Measurements from ENCODE around the gene ZNF503.

ZNF503 gene

GRCh38 chr10:75396631-75397495 lies 4.7 kb downstream of the ZNF503 start:
- Histone ChIP-seq H3K27me3 (ENCODE audit: control insufficient read depth in 1 of 2, insufficient read depth in 2 of 2, low read length in 2 of 2) (no peaks in the 10 kb centered on the region), H3K4me3 (ENCODE audit: low read depth in 1 of 2, low read length in 2 of 2) (peak overlapping the region; percentile 17 to 68), H3K36me3 (ENCODE audit: insufficient read depth, low read length) (peaks cover 6% of the 10 kb centered on the region), H3K9me3 (ENCODE audit: low read length) (no peaks in the 10 kb centered on the region), H3K27ac (ENCODE audit: low read depth, low read length) (peak overlapping the region; percentile 91), H3K9ac (ENCODE audit: low read length) (no peak overlapping the region), H3K4me1 (ENCODE audit: insufficient read depth, low read length) (no peaks in the 10 kb centered on the region)

GRCh38 chr10:75395932-75396630 lies 5.5 kb downstream of the ZNF503 start:
- peak overlapping the region; percentile 91 for H3K27ac ChIP-seq (ENCODE audit: low read depth, low read length)
- H3K9me3 ChIP-seq (ENCODE audit: low read length) = no peaks in the 10 kb centered on the region
- no peaks in the 10 kb centered on the region for H3K27me3 ChIP-seq (ENCODE audit: control insufficient read depth in 1 of 2, insufficient read depth in 2 of 2, low read length in 2 of 2)
- H3K9ac ChIP-seq (ENCODE audit: low read length) = no peak overlapping the region
- no peaks in the 10 kb centered on the region for H3K4me1 ChIP-seq (ENCODE audit: insufficient read depth, low read length)
- peak overlapping the region; percentile 17 to 59 for H3K4me3 ChIP-seq (ENCODE audit: low read depth in 1 of 2, low read length in 2 of 2)
- peaks cover 6% of the 10 kb centered on the region for H3K36me3 ChIP-seq (ENCODE audit: insufficient read depth, low read length)

GRCh38 chr10:75395066-75395931 lies 6.3 kb downstream of the ZNF503 start:
- Histone ChIP-seq H3K4me1 (ENCODE audit: insufficient read depth, low read length) (no peaks in the 10 kb centered on the region), H3K36me3 (ENCODE audit: insufficient read depth, low read length) (peaks cover 6% of the 10 kb centered on the region), H3K27me3 (ENCODE audit: control insufficient read depth in 1 of 2, insufficient read depth in 2 of 2, low read length in 2 of 2) (no peaks in the 10 kb centered on the region), H3K27ac (ENCODE audit: low read depth, low read length) (peak overlapping the region; percentile 91), H3K4me3 (ENCODE audit: low read depth in 1 of 2, low read length in 2 of 2) (peak overlapping the region; percentile 17 to 59), H3K9me3 (ENCODE audit: low read length) (no peaks in the 10 kb centered on the region), H3K9ac (ENCODE audit: low read length) (no peak overlapping the region)

DNA sequence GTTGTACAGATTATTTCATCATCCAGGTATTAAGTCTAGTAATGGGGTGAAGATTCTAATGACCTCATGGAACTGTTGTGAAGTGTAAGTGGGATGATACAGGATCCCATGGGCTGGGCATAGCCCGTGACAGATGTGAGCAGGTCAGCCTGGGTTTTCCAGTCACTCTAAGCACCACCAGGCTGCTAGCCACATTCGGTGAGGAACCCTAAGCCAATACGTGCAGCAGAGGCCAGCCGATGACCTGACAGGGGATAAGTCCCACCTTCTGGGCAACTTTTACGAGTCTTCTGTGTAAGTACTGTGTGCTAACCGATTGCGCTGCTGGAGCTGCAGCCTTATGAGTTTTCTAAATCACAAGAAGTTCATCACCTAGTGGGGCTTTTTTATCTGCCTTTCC lies 7.3 kb downstream of the ZNF503 start:
- Histone ChIP-seq H3K4me1 (ENCODE audit: insufficient read depth, low read length) (no peaks in the 10 kb centered on the region), H3K4me3 (ENCODE audit: low read depth in 1 of 2, low read length in 2 of 2) (no peak overlapping the region), H3K9ac (ENCODE audit: low read length) (no peak overlapping the region), H3K27ac (ENCODE audit: low read depth, low read length) (no peak overlapping the region), H3K9me3 (ENCODE audit: low read length) (no peaks in the 10 kb centered on the region), H3K36me3 (ENCODE audit: insufficient read depth, low read length) (peaks cover 6% of the 10 kb centered on the region), H3K27me3 (ENCODE audit: control insufficient read depth in 1 of 2, insufficient read depth in 2 of 2, low read length in 2 of 2) (no peaks in the 10 kb centered on the region)

- Histone ChIP-seq H3K4me1 (ENCODE audit: insufficient read depth, low read length) (no peaks in the 10 kb centered on the region), H3K36me3 (ENCODE audit: insufficient read depth, low read length) (peaks cover 6% of the 10 kb centered on the region), H3K9me3 (ENCODE audit: low read length) (no peaks in the 10 kb centered on the region), H3K9ac (ENCODE audit: low read length) (no peak overlapping the region), H3K27ac (ENCODE audit: low read depth, low read length) (no peak overlapping the region), H3K27me3 (ENCODE audit: control insufficient read depth in 1 of 2, insufficient read depth in 2 of 2, low read length in 2 of 2) (no peaks in the 10 kb centered on the region), H3K4me3 (ENCODE audit: low read depth in 1 of 2, low read length in 2 of 2) (no peak overlapping the region)
Measured at GRCh38 chr10:75392744-75393143, 8.8 kb downstream of the ZNF503 start.

GRCh38 chr10:75392271-75392670 lies 9.3 kb downstream of the ZNF503 start:
- Histone ChIP-seq H3K4me1 (ENCODE audit: insufficient read depth, low read length) (no peaks in the 10 kb centered on the region), H3K9me3 (ENCODE audit: low read length) (no peaks in the 10 kb centered on the region), H3K4me3 (ENCODE audit: low read depth in 1 of 2, low read length in 2 of 2) (no peak overlapping the region), H3K27me3 (ENCODE audit: control insufficient read depth in 1 of 2, insufficient read depth in 2 of 2, low read length in 2 of 2) (no peaks in the 10 kb centered on the region), H3K36me3 (ENCODE audit: insufficient read depth, low read length) (peaks cover 6% of the 10 kb centered on the region), H3K27ac (ENCODE audit: low read depth, low read length) (no peak overlapping the region), H3K9ac (ENCODE audit: low read length) (no peak overlapping the region)

DNA sequence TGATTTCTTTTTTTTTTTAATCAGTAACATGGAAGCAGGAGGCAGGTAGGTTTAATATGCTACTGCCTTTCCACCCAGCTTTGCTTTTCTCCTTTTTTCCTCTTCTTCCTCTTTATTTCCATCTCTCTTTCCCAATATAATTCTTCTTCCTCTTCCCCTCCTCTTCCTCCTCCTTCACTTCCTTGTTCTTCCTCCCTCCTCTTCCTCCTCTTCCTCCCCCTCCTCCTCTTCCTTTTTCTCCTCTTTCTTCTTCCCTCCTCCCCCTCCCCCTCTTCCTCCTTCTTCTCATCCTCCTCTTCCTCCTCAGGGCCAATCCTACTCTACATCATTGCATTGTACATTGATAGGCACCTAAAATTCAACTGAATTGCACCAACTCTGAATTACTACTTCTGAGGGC lies 11.4 kb downstream of the ZNF503 start:
- H3K9ac ChIP-seq (ENCODE audit: low read length) = no peak overlapping the region
- no peaks in the 10 kb centered on the region for H3K4me1 ChIP-seq (ENCODE audit: insufficient read depth, low read length)
- H3K27ac ChIP-seq (ENCODE audit: low read depth, low read length) = no peak overlapping the region
- H3K9me3 ChIP-seq (ENCODE audit: low read length) = peaks cover 7% of the 10 kb centered on the region
- H3K4me3 ChIP-seq (ENCODE audit: low read depth in 1 of 2, low read length in 2 of 2) = no peak overlapping the region
- no peaks in the 10 kb centered on the region for H3K27me3 ChIP-seq (ENCODE audit: control insufficient read depth in 1 of 2, insufficient read depth in 2 of 2, low read length in 2 of 2)
- peaks cover 6% of the 10 kb centered on the region for H3K36me3 ChIP-seq (ENCODE audit: insufficient read depth, low read length)

DNA sequence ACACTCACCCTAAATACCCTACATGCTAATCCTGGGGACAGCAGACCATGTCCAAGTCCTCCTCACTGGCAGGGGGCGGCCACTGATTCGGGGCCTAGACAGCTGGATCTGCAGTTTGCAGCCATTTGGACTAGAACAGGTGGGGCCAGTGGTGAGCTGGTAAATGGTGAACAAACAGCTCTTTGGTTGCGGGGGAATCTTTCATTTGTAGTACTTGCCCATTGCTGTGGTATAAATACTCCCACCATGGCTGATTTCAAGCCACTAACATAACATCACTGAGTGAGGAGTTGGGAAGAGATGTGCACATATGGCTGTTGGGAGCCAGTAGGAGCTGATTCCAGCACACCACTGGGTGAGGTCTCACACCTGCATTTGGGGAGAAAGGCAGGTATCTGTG lies 13.5 kb downstream of the ZNF503 start:
- no peaks in the 10 kb centered on the region for H3K27me3 ChIP-seq (ENCODE audit: control insufficient read depth in 1 of 2, insufficient read depth in 2 of 2, low read length in 2 of 2)
- H3K4me3 ChIP-seq (ENCODE audit: low read depth in 1 of 2, low read length in 2 of 2) = no peak overlapping the region
- no peaks in the 10 kb centered on the region for H3K4me1 ChIP-seq (ENCODE audit: insufficient read depth, low read length)
- peaks cover 7% of the 10 kb centered on the region for H3K9me3 ChIP-seq (ENCODE audit: low read length)
- no peaks in the 10 kb centered on the region for H3K36me3 ChIP-seq (ENCODE audit: insufficient read depth, low read length)
- no peak overlapping the region for H3K9ac ChIP-seq (ENCODE audit: low read length)
- no peak overlapping the region for H3K27ac ChIP-seq (ENCODE audit: low read depth, low read length)

- Histone ChIP-seq H3K27ac (ENCODE audit: low read depth, low read length) (no peak overlapping the region), H3K9me3 (ENCODE audit: low read length) (peaks cover 7% of the 10 kb centered on the region), H3K27me3 (ENCODE audit: control insufficient read depth in 1 of 2, insufficient read depth in 2 of 2, low read length in 2 of 2) (no peaks in the 10 kb centered on the region), H3K9ac (ENCODE audit: low read length) (no peak overlapping the region), H3K4me3 (ENCODE audit: low read depth in 1 of 2, low read length in 2 of 2) (peak overlapping the region in 1 of 2 donors; percentile 5), H3K4me1 (ENCODE audit: insufficient read depth, low read length) (no peaks in the 10 kb centered on the region), H3K36me3 (ENCODE audit: insufficient read depth, low read length) (no peaks in the 10 kb centered on the region)
Measured at GRCh38 chr10:75386128-75386527, 15.4 kb downstream of the ZNF503 start.

DNA sequence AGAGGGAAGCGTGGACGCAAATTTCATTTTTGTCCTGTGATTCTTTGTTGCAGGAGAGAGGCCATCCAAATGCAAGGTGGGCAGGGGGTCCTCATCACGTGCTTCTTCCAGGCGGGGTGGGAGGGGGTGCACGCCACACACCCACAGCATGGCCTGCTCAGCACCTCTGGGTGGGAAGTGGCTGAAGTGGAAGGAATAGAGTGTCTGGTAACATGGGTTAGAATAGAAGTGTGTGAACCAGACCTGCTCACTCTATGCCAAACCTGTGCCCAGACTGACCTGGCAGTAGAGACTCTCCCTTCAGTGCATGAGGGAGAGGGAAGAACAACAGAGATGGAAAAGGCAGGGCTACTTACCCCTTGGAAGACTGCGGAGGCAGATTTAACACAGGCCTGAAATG lies 21.7 kb downstream of the ZNF503 start:
- Histone ChIP-seq H3K27ac (ENCODE audit: low read depth, low read length) (no peak overlapping the region), H3K9ac (ENCODE audit: low read length) (no peak overlapping the region), H3K4me3 (ENCODE audit: low read depth in 1 of 2, low read length in 2 of 2) (no peak overlapping the region), H3K4me1 (ENCODE audit: insufficient read depth, low read length) (no peaks in the 10 kb centered on the region), H3K9me3 (ENCODE audit: low read length) (no peaks in the 10 kb centered on the region), H3K27me3 (ENCODE audit: control insufficient read depth in 1 of 2, insufficient read depth in 2 of 2, low read length in 2 of 2) (no peaks in the 10 kb centered on the region), H3K36me3 (ENCODE audit: insufficient read depth, low read length) (no peaks in the 10 kb centered on the region)

DNA sequence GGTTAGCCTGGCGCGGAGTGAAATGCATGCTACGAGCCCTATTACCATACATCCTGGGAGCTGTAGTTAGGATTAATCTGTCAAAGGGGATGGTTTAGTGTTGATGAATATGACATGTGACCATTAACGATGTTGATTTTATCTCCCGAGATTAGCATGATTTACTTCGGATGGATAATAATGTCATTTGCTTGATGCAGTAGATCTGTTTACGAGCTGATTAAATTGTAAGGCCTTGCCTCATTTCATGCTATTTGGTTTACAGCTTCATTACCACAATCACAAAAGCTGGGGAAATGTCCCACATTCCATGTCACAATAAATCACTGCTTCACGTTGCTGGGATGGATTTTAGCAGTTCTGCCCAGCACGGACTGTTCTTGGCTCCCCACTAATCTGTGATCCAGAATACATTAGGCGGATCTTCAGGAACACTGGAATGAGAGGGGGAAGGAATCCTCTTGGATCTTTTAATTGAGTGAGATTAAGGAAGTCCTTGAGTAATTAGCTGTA lies 22.3 kb downstream of the ZNF503 start:
- H3K27ac ChIP-seq (ENCODE audit: low read depth, low read length) = no peak overlapping the region

More for the DNA sequence above, 22.3 kb downstream of the ZNF503 start:
- H3K9me3 ChIP-seq (ENCODE audit: low read length) = no peaks in the 10 kb centered on the region
- H3K36me3 ChIP-seq (ENCODE audit: insufficient read depth, low read length) = no peaks in the 10 kb centered on the region
- no peak overlapping the region for H3K4me3 ChIP-seq (ENCODE audit: low read depth in 1 of 2, low read length in 2 of 2)
- H3K27me3 ChIP-seq (ENCODE audit: control insufficient read depth in 1 of 2, insufficient read depth in 2 of 2, low read length in 2 of 2) = no peaks in the 10 kb centered on the region
- H3K9ac ChIP-seq (ENCODE audit: low read length) = no peak overlapping the region
- no peaks in the 10 kb centered on the region for H3K4me1 ChIP-seq (ENCODE audit: insufficient read depth, low read length)

All from muscle layer of colon (tissue), 2 donors.